GM13977 (cell line): ENCODE measurements around the gene FAM135A.

Experiments used
- DNase-seq: peaks from one replicate; pipeline ENCODE4 v3.0.0; 2012; ENCODE audit warnings: low spot score
- CTCF ChIP-seq: IDR thresholded peaks from 2 replicates; pipeline ENCODE4 v1.5.1; 2012; ENCODE audit warnings: mild to moderate bottlenecking, control low read depth; ENCODE audit not compliant: insufficient read depth; ENCODE audit errors: extremely low read depth, missing control alignments
- in situ Hi-C: fragments of 300-500 bp; cut with MboI; formaldehyde crosslinking; loops from one replicate; pipeline ENCODE4 v1.12.0; 2022; ENCODE audit warnings: low sequenced_read_pairs, low pct_unique_long_range_greater_than_20kb, mixed read lengths, inconsistent platforms; ENCODE audit not compliant: unreplicated experiment

The FAM135A gene

GRCh38 chr6:70375882-70376281 is 37.4 kb upstream of the FAM135A start:
- in situ Hi-C loops: no loop called here
- DNase-seq: no peak
- TF ChIP-seq CTCF: no peak

GRCh38 chr6:70376628-70377027 is 36.7 kb upstream of the FAM135A start:
- no peak for DNase-seq
- TF ChIP-seq CTCF: no peak
- in situ Hi-C loops: no loop called here

GRCh38 chr6:70377372-70377771 is 35.9 kb upstream of the FAM135A start:
- no peak for TF ChIP-seq CTCF
- in situ Hi-C loops: no loop called here
- no peak for DNase-seq

- in situ Hi-C loops: no loop called here
- TF ChIP-seq CTCF: no peak
Observed at GRCh38 chr6:70379473-70380013, 33.8 kb upstream of the FAM135A start.

GRCh38 chr6:70380252-70380651 is 33.1 kb upstream of the FAM135A start:
- in situ Hi-C loops: no loop called here
- DNase-seq: no peak
- no peak for TF ChIP-seq CTCF

More at GRCh38 chr6:70379473-70380013, 33.8 kb upstream of the FAM135A start:
- no peak for DNase-seq

- in situ Hi-C loops: no loop called here
Observed at GRCh38 chr6:70380771-70381416, 32.4 kb upstream of the FAM135A start.

More at GRCh38 chr6:70380771-70381416, 32.4 kb upstream of the FAM135A start:
- DNase-seq: no peak
- no peak for TF ChIP-seq CTCF
